HG03342 (cell line): ENCODE results near the gene DR1.
"Not testable (repeated sequence)": the region's sequence is repeated elsewhere in the genome, so short reads cannot be mapped to it uniquely, and the experiment has no call there.

Experiments
- ATAC-seq: cut with Tn5 transposase; IDR thresholded peaks from one replicate; pipeline ENCODE4 v1.9.1; 2021; ENCODE audit warnings: mild to moderate bottlenecking, moderate library complexity; ENCODE audit not compliant: unreplicated experiment

DR1 gene

GRCh38 chr1:93339171-93339697 lies 6.5 kb upstream of the DR1 start:
- no peak for ATAC-seq

GRCh38 chr1:93340090-93340489 lies 5.6 kb upstream of the DR1 start:
- ATAC-seq, result no peak

GRCh38 chr1:93344484-93344883 lies 1.2 kb upstream of the DR1 start:
- ATAC-seq, result no peak

- no peak for ATAC-seq
Measured at GRCh38 chr1:93344886-93345632, 648 bp upstream of the DR1 start.

GRCh38 chr1:93346421-93346993 lies 800 bp downstream of the DR1 start:
- peak; percentile 27 for ATAC-seq

GRCh38 chr1:93347334-93347899 lies 1.7 kb downstream of the DR1 start:
- ATAC-seq, result no peak

- no peak for ATAC-seq
Measured at GRCh38 chr1:93348104-93348728, 2.5 kb downstream of the DR1 start.

- no peak for ATAC-seq
Measured at GRCh38 chr1:93349231-93350135, 3.8 kb downstream of the DR1 start.

GRCh38 chr1:93350322-93350721 lies 4.6 kb downstream of the DR1 start:
- ATAC-seq, result no peak

GRCh38 chr1:93350875-93351274 lies 5.2 kb downstream of the DR1 start:
- ATAC-seq, result no peak

- ATAC-seq, result not testable (repeated sequence)
Measured at GRCh38 chr1:93351346-93351745, 5.6 kb downstream of the DR1 start.

- no peak for ATAC-seq
Measured at GRCh38 chr1:93352376-93352775, 6.7 kb downstream of the DR1 start.

GRCh38 chr1:93353286-93353685 lies 7.6 kb downstream of the DR1 start:
- no peak for ATAC-seq

- ATAC-seq, result no peak
Measured at GRCh38 chr1:93354749-93355148, 9.0 kb downstream of the DR1 start.

- no peak for ATAC-seq
Measured at GRCh38 chr1:93357242-93357641, 11.5 kb downstream of the DR1 start.

GRCh38 chr1:93358293-93358692 lies 12.6 kb downstream of the DR1 start:
- no peak for ATAC-seq

GRCh38 chr1:93360111-93360510 lies 14.4 kb downstream of the DR1 start:
- no peak for ATAC-seq

- ATAC-seq, result no peak
Measured at GRCh38 chr1:93362237-93362636, 16.5 kb downstream of the DR1 start.

- ATAC-seq, result no peak
Measured at GRCh38 chr1:93365813-93366212, 20.1 kb downstream of the DR1 start.

- no peak for ATAC-seq
Measured at GRCh38 chr1:93369734-93370133, 24.0 kb downstream of the DR1 start.
